C4-2B (cell line): ENCODE results near the gene MAGEB17.

Experiments
- ZFX ChIP-seq: fragments of 450-650 bp; IDR thresholded peaks from 2 replicates; pipeline ENCODE4 v1.6.1; 2017
- TF ChIP-seq, protein P1 (sequence below): fragments of 450-650 bp; conservative IDR thresholded peaks from 2 replicates; pipeline ENCODE4 v1.5.1; 2017; ENCODE audit warnings: mild to moderate bottlenecking

DNA sequence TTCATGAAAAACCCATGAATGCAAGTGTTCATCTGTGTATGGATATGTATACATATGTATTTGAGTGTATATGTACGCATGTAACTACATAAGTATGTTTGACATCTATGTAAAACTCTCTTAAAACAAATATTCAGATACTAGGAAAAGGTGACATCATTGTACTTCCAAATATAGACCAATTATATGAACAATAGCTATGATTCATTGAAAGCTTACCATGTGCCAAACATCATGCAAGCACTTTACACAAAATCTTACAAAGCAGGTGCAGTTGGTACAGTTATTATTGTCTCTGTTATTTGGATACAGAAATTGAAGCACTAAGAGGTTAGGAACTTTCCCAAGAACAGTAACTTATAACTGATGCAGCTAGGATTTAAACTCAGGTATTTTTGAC lies 21.4 kb downstream of the MAGEB17 start:
- TF ChIP-seq, protein P1, sequence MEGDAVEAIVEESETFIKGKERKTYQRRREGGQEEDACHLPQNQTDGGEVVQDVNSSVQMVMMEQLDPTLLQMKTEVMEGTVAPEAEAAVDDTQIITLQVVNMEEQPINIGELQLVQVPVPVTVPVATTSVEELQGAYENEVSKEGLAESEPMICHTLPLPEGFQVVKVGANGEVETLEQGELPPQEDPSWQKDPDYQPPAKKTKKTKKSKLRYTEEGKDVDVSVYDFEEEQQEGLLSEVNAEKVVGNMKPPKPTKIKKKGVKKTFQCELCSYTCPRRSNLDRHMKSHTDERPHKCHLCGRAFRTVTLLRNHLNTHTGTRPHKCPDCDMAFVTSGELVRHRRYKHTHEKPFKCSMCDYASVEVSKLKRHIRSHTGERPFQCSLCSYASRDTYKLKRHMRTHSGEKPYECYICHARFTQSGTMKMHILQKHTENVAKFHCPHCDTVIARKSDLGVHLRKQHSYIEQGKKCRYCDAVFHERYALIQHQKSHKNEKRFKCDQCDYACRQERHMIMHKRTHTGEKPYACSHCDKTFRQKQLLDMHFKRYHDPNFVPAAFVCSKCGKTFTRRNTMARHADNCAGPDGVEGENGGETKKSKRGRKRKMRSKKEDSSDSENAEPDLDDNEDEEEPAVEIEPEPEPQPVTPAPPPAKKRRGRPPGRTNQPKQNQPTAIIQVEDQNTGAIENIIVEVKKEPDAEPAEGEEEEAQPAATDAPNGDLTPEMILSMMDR, result no peak
- TF ChIP-seq ZFX, result no peak
